Smooth muscle cell of bladder (primary cell): ENCODE results near the gene TRNP1. TPM values are rescaled to one million over a fixed set of nuclear protein-coding genes. Genes with fewer than 3 reads are reported as not detected.

Experiments used
- total RNA-seq: library from RNA; depleted of rRNA; stranded (reverse); fragments of >200 nt; gene quantifications from 2 replicates; pipeline ENCODE4 v1.2.3, GENCODE V29; 2014

The TRNP1 gene
- 9.7 and 15.7 TPM in 2 replicates for total RNA-seq

DNA sequence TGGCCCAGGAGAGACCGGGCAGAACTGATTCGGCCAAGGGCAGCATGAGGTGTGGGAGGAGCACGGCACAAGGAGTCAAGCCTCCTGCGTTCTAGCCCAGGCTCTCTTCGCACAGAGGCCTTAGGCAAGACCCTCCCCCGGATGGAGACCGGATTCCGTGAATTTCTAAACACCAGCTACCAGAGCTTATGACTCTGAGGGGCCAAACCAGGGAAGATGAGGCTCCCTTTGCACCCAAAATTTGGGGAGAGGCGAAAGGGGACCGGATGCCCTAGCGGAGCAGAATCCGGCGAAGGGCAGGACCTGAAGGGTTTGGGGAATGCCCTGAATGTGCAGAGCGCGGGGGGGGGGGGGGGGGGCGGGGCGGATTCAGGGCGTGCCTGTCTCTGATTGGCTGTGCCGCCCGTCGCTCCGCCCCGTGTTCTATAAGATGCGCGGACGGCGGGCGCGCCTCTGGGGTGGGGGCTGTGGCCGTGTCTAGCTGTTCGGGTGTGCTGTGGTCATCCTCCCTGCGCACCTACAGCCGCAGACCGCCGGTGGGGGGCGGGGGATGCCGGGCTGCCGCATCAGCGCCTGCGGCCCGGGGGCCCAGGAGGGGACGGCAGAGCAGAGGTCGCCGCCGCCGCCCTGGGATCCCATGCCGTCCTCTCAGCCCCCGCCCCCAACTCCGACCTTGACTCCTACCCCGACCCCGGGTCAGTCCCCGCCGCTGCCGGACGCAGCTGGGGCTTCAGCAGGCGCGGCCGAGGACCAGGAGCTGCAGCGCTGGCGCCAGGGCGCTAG, at the start of gene TRNP1:
TSS of gene TRNP1 (plus strand) at position 456 of the 783 bp plus-strand sequence. CDS start at position 551, 95 bp downstream.

DNA sequence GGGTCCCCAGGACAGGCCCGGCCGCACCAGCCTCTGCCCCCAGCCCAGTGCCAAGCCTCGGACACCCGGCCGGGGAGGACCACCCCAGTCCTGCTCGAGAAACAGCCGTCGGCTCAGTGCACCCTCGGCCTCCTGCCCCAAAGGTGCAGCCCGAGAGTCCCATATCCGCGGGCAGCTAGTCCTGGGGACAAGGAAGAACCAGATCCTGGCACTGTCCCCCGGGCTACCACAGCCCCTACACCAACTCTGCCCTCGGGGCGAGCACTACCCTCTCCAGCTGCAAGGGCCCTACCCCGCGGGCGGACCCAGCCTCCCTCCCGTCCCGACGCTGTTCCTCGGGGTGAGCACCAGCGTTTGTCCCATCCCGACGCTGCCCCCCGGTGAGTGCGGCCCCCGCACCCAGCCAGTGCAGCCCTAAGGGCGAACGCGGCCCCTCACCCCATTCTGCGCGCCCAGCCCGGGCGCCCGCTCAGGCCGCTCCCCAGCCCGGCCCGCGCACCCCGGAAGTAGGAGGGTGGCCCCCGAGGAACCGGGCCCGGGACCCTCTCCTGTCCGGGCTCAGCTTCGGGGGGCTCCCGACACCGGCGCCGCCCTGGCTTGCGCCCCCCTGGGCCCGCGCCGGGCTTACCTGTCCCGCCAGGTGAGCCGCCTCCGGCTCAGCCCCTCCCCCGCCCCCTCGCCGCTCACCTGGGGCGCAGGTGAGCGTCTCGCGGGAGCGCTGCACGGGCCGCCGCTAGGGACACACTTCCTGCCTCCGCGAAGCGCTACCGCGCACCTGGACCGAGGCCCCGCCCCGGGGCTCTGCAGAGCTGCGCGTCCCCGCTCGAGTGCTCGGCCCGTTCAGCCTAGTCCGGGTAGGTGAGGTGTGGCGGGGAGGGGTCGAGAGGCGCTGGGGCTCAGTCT, 33.5 kb upstream of the TRNP1 start, which contains the start of gene KDF1:
TSS of gene KDF1 (minus strand) at position 747 of the 903 bp plus-strand sequence. CDS start 8,088 bp downstream, outside the sequence.

Other genes with a start within 250 kb of the TRNP1 start
- 18.1 and 22.2 TPM in 2 replicates for gene PIGV, start 205.7 kb upstream of the TRNP1 start, total RNA-seq
- gene ZDHHC18, start 167.0 kb upstream of the TRNP1 start, total RNA-seq, result 4.4 and 5.1 TPM in 2 replicates
- gene SFN, start 130.5 kb upstream of the TRNP1 start, total RNA-seq, result 0.28 TPM in 2 replicates
- 11.1 and 12.1 TPM in 2 replicates for gene GPN2, start 103.4 kb upstream of the TRNP1 start, total RNA-seq
- 8.4 and 10.1 TPM in 2 replicates for gene GPATCH3, start 93.2 kb upstream of the TRNP1 start, total RNA-seq
- gene NR0B2, start 79.7 kb upstream of the TRNP1 start, total RNA-seq, result not detected in 2 replicates
- gene NUDC, start 71.9 kb upstream of the TRNP1 start, total RNA-seq, result 21.5 and 31.8 TPM in 2 replicates
- gene KDF1, start 33.2 kb upstream of the TRNP1 start, total RNA-seq, result not detected in 2 replicates
- 1.1 and 1.9 TPM in 2 replicates for gene TENT5B, start 19.2 kb downstream of the TRNP1 start, total RNA-seq
- gene SLC9A1, start 161.4 kb downstream of the TRNP1 start, total RNA-seq, result 3.4 and 5.0 TPM in 2 replicates
- 14.6 and 19.9 TPM in 2 replicates for gene WDTC1, start 240.9 kb downstream of the TRNP1 start, total RNA-seq